ENCODE measurements around the gene ARID1A.

DNA sequence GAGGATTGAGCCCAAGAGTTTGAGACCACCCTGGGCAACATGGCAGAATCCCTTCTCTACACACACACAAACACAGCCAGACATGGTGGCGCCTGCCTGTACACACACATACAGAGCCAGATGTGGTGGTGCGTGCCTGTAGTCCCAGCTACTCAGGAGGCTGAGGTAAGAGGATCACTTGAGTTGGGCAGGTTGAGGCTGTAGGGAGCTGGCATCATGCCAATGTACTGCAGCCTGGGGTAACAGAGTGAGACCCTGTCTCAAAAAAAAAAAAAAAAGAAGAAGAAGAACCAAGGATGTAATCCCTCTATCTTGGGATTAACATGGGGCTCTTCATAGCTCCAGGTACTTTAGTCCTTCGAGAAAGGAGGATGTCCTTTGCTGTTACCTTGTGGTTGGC, 62.5 kb downstream of the ARID1A start:
- TF ChIP-seq, protein P1, sequence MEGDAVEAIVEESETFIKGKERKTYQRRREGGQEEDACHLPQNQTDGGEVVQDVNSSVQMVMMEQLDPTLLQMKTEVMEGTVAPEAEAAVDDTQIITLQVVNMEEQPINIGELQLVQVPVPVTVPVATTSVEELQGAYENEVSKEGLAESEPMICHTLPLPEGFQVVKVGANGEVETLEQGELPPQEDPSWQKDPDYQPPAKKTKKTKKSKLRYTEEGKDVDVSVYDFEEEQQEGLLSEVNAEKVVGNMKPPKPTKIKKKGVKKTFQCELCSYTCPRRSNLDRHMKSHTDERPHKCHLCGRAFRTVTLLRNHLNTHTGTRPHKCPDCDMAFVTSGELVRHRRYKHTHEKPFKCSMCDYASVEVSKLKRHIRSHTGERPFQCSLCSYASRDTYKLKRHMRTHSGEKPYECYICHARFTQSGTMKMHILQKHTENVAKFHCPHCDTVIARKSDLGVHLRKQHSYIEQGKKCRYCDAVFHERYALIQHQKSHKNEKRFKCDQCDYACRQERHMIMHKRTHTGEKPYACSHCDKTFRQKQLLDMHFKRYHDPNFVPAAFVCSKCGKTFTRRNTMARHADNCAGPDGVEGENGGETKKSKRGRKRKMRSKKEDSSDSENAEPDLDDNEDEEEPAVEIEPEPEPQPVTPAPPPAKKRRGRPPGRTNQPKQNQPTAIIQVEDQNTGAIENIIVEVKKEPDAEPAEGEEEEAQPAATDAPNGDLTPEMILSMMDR (IDR thresholded peaks at IDR 0.05), result no peak
- TF ChIP-seq POLR2A (IDR thresholded peaks at IDR 0.05), result no peak

Measured in heart left ventricle (tissue), 13 donors.